GDM1 (cell line): ENCODE measurements around the gene SLC30A2.

ENCODE experiments used
- DNase-seq: peaks from one replicate; lab custom pipeline; 2025; lab: John Stamatoyannopoulos, UW

The SLC30A2 gene

DNA sequence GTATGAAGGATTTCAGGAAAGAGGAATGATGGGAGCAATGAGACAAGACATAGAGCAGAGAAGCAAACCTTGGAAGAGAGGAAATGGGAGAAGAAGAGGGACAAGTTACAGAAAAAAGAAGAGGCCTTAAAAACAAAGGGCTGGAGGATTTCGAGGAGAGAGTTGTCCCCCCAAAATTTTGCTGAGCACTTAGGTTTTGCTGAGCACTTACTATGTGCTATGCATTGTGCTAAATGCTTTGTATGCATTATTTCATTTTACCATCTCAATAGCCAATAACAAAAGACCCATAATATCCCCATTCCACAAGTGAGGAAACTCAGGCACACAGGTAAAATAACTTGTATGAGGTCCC lies 24.0 kb upstream of the SLC30A2 start:
- DNase-seq: no peak

DNA sequence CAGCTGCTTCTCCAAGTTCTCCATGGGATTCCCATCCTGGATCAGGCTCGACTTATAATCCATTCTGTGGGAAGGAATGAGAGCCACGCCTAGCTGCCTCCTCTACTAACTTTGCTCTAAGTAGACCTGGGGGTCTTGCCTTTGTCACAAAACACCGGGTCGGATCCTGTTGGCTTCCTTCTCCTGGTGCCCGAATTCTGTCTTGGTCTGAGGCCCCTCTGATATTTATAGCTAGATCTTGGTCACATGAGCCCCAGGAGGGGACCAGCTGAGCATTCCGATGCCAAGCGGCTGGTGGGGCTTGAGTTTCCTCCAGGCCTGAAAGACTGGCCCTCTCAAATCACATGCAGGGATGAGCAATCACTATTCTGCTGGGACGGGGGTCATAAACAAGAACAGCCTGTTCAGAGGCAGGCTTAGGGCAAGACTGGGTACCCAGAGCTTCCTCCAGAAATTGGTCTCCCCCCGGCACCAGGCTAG lies 21.6 kb upstream of the SLC30A2 start, which contains the start of gene TRIM63:
Gene TRIM63 (minus strand): TSS at position 199 of the 480 bp plus-strand sequence. CDS start 136 bp downstream, at position 63.
- DNase-seq: no peak

DNA sequence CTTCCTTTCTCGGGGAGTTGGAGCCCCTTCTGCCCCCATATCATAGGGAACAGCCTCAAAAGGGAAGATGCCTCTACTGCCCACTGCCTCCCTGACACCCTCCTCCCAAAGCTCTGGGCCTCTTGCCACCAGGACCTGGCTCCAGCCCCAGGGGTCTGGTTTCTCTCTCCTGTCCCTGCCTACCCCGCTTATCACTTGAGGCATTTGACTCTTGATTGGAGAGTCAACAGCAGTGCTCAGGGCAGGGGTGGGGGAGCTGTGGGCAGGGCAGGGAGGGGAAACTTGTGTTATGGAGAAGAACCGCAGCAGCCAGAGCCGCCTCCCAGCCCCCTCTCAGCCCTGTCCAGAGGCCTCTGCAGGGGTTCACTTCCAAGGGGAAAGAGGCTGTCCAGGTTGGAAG lies 20.9 kb upstream of the SLC30A2 start:
- DNase-seq: no peak

DNA sequence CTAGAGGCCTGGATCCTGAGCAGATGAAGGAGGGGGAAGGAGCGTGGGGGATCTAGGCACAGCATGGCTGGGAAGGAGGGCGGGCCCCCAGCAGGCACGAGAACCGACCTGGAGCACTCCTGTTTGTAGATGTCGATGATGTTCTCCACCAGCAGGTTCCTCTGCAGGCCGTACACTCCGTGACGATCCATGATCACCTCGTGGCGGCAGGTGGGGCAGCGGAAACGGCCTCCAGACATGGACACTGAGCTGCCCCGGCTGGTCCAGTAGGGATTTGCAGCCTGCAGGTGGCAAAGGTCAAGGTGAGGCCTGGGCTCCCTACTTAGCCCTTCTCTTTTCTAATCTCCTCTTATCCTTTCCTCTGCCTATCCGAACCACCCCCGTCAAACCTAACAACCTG lies 20.2 kb upstream of the SLC30A2 start:
- DNase-seq: no peak

DNA sequence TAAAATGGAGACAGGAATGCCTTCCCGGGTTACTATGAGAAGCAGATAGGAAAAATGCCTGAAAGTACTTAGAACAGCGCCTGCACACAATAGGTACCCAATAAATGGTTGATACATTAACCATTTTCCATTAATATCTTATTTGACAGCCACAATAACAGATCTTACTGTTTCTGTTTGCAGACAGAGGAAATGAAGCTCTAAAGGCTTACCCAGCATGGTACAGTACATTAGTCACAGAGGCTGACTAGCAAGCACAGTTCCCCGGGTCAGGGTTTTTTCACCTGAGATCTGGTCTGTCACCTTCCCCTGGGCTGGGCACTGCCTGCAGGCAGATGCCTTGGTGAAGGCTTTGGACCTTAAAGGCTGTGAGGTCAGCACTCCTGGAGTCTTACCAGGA lies 18.6 kb upstream of the SLC30A2 start:
- DNase-seq: no peak

DNA sequence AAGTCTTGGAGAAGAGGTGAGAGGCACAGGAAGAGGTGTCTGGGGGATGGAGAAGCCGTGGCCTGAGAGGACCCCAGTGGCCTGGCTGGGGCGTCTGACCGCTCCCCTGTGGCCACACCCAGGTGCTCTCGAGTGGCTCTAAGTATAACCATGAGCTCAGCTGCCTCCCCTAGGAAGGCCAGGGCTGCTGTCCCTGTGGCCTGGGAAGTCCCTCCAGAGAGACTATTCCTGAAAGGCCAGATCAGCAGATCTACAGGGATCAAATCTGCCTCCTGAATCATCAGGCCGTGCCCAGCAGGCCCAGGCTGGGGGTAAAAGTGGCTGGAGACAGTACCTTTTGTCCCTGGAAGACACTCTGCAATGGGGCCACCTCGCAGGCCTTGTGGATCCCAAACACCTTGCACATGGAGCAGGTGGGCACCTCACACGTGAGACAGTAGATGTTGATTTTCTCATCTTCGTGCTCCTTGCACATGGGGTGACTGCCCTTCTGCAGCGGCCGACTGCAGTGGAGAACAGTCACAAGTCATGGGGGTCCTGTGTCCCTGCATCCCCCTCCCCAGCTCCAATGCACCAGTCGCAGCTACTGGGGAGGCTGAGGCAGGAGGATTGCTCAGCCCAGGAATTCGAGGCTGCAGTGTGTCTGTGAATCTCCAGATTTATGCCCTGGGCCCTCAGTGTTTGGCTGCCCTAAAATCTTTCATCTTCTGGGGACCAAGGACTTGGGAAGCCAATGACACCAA lies 15.1 kb upstream of the SLC30A2 start:
- DNase-seq: no peak

DNA sequence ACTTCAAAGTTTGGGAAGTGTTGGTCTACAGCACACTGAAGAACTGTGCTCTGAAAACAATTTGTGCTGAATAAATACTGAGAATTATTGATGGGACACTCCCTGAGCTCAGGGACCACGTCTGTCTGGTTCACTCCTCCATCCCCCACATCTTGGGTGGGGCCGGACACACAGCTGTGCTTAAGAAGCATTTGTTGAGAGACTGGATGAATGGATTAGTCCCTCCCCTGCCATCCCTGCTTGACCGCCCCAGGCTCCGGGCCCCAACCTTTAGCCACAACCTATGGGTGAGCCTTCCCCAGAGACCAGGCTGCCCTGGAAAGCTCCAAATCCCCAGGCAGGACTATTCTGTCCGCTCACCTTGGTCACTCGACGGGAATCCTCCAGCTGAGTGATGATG lies 14.0 kb upstream of the SLC30A2 start:
- DNase-seq: no peak

DNA sequence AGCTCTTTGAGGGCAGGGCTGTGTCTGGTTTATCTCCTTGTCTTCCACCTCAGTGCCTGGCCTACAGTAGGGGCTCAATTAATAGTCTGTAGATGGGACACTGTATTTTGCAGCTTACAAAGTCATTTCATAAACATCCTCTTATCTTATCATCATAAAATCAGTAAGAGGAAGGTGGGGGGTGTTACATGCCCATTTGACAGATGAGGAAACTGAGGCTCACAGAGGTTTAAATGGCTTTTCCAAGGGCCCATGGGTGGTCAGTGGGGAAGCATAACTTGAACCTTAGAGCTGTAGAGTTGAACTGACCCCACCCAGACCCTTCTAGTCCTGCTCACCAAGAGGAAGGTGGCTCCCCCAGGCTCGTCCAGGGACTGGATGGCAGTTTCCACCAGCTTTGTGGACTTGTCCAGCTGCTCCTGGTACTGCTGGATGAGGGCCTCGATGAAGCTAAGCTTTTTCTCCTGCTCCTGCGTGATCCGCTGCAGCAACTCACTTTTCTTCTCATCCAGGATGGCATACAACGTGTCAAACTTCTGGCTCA lies 12.2 kb upstream of the SLC30A2 start:
- no peak for DNase-seq

DNA sequence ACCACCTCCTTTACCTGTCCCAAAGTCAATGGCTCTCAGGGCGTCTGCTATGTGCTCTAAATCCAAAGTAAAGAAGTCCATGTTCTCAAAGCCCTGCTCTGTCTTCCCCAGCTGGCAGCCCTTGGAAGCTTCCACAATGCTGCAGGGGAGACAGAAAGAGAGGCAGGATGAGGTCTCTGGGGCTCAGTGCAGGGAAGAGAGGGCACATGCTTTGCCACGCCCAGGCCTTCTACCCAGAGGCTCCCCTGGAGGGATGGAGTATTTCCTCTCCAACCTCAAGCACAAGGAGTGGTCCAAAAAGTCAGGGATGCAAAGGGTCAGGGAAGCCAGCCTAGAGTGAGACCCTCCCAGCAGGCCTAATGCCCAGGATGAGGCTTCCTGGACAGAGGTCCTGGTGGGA lies 11.3 kb upstream of the SLC30A2 start:
- no peak for DNase-seq

DNA sequence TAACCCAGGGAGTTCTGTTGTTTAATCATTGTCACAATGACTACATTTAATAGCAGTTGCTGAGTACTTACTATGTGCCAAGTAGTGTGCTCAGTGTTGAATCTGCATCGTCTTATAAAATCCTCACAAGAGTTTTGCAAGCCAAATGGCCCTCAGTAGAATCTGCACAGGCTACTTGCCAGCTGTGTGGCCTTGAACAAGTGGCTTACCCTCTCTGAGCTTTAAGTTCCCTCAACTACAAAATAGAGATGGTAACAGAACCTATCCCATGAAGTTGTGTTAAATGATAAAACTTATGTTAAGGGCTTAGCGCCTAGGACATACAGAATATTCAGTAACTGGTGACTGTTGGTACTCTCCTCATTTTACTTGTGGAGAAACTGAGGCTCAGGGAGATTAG lies 9.1 kb upstream of the SLC30A2 start:
- DNase-seq: no peak

DNA sequence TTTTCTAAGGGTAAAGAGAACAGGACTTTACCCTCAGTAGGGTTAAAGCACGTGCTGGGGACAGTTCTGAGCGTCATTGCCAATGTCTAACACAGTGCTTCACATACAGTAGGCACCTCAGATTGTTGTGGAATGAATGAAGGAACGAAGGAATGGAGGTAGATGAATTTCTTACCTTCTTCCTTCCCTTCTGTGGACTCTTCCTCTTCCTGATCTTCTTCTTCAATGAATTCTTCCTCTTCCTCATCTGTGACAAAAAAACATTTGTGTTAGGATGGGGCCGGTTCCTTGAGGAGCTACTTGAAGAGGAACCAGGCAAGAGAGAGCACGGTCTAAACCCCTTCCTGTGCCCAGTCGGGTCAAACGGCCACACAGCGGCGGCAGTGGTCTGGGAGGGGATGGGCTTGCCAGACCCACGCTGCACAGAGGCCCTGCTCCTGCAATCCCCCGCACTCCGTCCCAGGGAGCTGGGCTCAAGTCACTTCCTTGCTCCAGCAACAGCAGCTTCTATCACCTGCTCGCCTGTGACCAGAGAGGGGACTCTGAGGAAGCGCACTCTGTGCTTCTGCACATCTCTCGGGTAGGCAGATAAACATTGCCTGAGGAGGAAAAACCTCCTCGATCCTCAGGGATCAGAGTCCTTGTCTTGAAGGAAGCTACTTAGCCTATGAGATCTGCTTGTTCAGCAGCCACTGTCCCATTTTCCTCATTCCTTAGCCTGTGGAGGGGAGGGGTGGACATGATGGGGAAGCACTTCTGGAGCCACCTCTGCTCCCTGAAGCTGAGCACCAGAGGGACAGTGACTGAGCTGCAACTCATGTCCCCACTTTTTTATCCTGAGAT lies 8.0 kb upstream of the SLC30A2 start:
- no peak for DNase-seq

DNA sequence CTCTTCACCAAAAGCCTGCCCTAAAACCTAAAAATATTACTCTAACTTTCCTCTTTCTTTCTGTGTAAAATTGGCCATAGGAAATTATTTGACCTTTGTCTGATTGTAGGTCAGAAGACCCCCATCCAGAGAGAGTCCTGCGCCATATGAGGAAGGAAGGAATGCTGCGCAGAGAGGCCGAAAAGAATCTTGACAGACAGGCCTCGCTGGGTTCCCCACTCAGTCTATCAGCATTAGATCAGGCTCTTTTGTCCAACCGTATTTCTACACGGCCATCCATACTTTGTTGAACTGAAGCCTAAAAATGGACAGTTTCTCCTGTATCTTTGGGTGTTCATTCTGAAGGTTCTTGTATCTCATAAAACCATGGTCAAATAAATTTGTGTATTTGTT lies 4.3 kb upstream of the SLC30A2 start:
- DNase-seq: no peak

DNA sequence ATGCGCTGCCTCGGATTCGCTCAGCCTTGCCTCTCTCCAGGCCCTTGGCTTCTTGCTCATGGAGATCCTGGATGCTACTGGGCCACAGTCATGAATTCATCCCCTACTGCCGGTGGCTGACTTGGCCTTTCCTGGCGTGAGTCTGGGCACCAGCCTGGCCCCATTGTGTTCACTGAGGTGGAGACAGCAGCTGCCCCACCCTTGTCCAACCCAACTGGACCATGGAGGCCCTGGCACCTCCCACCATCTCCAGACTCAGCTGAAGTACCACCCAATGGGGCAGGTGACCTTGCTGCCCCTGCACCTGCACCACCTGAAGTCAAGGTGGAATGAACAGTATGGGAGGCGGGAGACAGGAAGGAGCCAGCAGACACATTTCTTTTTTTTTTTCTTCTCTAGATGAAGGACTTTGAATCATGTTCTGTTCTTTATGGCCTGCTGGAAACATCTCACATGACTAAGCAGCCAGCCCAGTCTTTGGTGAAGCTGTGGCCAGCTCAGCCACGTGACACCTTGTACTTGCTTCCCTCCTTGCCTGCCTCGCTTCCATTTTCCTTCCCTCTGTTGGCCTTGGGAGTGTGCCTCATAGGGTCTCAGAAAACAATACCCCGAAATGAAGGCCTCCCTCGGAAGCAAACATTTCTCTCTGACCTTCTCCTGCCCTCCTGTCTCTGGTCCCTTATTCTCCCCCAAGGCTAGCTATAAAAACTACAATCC lies 3.8 kb upstream of the SLC30A2 start:
- no peak for DNase-seq

DNA sequence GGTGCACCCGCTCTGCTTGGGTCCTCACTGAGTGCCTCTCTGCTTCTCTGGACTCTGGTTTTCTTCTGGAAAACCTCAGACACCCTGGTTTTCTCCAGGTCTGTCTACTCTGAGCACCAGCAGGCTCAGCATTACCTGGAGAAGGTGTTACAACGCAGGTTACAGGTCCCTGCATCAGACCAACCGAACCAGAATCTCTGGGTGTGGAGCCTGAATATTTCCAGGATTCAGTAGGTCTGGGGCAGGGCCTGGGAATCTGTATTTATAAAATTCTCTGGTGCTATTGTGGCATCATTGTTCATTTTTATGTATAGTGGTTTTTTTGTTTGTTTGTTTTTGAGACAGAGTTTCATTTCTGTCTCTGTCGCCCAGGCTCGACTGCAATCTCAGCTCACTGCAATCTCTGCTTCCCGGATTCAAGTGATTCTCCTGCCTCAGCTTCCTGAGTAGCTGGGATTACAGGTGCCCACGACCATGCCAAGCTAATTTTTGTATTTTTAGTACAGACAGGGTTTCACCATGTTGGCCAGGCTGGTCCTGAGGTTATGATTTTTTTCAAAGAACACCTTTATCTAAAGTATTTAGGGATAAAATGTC lies 1.5 kb upstream of the SLC30A2 start:
- no peak for DNase-seq

DNA sequence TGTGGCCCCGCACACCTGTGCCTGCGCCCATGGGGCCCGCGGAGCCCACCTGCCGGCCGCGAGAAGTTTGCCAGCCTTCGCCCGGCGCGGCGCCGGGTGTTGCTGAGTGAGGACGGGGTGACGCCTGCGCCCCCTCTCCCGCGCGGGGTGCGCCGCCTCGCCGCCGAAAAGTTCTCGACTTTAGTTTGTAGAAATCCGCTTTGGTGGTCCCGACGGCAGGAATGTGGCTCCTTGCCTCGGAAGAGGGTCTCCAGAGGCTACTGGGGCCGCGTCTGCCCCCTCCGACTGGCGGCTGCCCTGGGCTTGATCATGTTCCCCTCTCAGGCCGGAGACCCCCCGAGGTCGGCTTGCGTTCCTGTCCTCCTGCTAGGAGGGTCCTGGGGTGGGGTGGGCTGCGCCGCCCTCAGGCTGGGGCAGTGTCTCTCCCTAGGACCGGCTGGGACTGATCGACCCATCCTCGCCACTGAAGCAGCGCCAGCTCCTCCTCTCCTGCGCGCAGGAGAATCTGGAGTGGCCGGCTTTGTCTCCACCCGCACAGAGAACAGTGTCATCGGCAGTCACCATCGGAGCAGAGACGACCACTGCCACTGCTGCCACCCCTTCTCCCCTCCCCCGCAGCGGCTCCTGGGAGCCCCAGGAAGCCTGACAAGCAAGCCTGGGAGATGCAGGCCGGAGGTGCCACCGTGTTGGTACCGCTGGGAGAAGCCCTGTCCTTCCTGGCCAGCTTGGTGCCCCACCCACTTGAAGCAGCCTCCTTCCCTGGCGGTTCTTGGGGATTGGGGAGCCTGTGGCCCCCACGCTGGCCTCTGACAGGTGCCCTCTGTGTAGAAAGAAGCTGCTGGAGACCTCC lies 553 bp upstream of the SLC30A2 start:
- DNase-seq: no peak

DNA sequence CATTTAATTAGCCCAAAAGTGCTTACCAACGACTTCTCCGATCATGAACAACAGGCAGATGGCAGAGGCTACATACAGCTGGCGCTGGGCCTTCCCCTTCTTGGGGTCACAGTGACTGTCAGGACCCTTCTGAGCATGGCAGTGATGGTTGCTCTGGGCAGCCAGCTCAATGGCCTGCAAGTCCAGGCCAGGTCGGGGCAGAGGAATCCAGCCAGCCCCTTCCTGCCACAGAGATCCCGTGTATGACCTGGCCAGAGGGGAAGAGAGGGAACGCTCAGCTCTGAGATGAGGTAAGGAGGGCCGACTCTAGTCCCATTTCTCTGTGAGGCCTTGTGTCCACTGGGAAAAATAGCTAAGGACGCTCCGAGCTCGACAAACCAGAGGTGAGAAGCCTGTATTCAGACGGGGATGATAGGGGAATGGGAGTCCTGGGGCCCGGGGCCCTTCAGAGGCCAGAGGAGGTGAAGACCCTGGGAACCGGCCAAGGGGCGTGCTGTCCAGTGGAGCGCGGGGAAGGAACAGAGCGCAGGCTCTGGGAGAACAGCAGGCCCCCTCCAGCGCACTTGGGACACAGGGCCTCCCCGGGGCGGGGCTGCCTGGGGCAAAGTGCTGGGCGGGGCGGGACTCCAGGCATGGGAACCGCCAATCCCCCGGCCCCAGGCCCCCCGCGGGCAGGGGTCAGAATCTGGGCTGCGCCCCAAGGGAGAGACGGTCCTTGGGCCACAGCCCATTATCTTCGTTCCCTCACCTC lies 772 bp downstream of the SLC30A2 start:
- DNase-seq: no peak

DNA sequence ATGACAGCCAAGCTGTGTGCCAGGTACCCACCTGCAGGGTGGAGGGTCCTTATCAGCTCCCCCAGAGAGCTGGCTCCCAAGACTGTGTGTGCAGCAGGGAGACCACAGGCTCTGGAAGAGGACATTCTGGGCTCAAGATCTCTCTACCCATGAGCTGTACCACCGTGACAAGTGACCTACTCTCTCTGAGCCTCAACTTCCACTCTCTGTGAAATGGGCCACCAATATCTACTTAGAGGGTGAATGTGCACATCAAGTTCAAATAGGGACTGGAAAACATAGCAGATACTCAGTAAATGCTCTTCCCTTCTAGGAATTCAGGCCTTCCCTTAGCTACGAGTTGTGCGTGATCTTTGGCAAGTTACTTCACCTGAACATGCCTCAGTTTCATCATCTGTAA lies 1.5 kb downstream of the SLC30A2 start:
- no peak for DNase-seq

DNA sequence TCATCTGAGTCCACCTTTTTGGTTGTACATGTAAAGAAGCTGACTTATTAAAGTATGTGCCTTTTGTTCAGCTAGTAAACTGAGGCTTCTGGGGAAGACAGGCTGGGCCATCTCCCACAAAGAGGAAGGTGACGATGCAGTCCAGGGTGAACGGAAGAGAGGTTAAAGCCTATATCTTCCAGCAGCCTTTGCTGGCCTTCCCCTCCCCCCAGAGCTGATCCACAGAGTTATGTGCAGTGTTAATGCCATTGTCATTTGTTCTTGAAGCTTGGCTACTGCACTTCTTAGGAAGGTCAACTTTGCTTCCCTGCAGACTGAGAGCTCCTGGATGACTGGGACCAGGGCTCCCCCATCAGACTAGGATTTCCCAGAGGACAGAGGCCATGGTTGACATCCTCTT lies 2.2 kb downstream of the SLC30A2 start:
- no peak for DNase-seq

DNA sequence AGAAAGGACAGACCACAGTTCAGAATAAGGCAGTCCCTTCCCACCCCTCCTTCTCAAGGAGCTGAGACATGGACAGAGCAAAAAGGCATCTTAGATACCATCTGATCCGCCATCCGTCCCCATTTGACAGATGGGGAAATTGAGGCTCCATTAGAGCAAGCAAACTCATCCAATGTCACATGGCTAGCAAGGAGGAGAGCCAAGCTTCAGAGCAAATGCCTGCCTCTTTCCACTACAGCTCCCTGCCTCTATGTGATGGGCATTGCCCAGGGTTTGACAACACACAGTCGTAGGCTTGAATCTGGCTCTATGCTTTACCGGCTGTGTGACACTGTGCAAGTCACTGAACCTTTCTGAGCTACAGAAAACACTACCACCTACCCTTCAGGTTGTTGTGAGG lies 3.9 kb downstream of the SLC30A2 start:
- DNase-seq: no peak

DNA sequence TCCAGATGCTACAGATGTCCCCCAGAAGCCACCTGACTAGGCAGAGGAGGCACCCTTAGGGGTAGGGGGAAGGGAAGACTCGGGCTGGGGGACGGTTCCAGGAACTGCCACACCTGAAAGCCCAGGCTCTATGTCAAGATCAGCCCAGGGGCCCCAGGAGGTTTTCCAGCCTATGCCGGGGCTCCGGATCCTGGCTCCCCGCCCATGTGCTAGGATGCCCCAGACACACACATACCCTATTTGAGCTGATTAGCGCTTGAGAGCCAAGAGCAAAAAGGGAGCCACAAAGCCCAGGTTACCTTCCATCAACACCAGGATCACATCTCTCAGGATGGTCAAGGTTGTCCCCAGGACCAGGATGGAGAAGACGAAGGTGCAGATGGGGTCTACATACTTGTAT lies 4.5 kb downstream of the SLC30A2 start:
- no peak for DNase-seq
